Activated CD4-positive, alpha-beta T cell treated with anti-CD3 and anti-CD28 coated beads, Interleukin-2, amount 50 U/mL, for 48 hours (primary cell): Measurements from ENCODE around the gene KANSL1L.
"Not testable (repeated sequence)": the region's sequence is repeated elsewhere in the genome, so short reads cannot be mapped to it uniquely, and the experiment has no call there.

Experiments
- DNase-seq, 2 experiments: peaks; one replicate each; pipeline ENCODE4 v3.0.0-alpha.2; 2020

The KANSL1L gene

GRCh38 chr2:210171309-210172218 is at the start of gene KANSL1L:
Gene KANSL1L, minus strand, starts transcription at chr2:210171409. Its CDS starts 16,827 bp downstream, at chr2:210154582.
- peak; percentile 97 to 98 for DNase-seq

- no peak for DNase-seq
Observed at GRCh38 chr2:210215120-210215519, 43.9 kb upstream of the KANSL1L start.

GRCh38 chr2:210210185-210210584 is 39.0 kb upstream of the KANSL1L start:
- no peak for DNase-seq

- no peak for DNase-seq
Observed at GRCh38 chr2:210207929-210208328, 36.7 kb upstream of the KANSL1L start.

- no peak for DNase-seq
Observed at GRCh38 chr2:210203558-210203957, 32.3 kb upstream of the KANSL1L start.

GRCh38 chr2:210203147-210203546 is 31.9 kb upstream of the KANSL1L start:
- no peak for DNase-seq

GRCh38 chr2:210199854-210200253 is 28.6 kb upstream of the KANSL1L start:
- DNase-seq: no peak

- DNase-seq: no peak
Observed at GRCh38 chr2:210199186-210199765, 28.1 kb upstream of the KANSL1L start.

GRCh38 chr2:210198326-210198725 is 27.1 kb upstream of the KANSL1L start:
- no peak for DNase-seq

GRCh38 chr2:210197720-210198119 is 26.5 kb upstream of the KANSL1L start:
- DNase-seq: no peak

GRCh38 chr2:210195101-210195852 is 24.1 kb upstream of the KANSL1L start:
- no peak for DNase-seq

- no peak for DNase-seq
Observed at GRCh38 chr2:210190345-210190744, 19.1 kb upstream of the KANSL1L start.

GRCh38 chr2:210189452-210190138 is 18.4 kb upstream of the KANSL1L start:
- DNase-seq: no peak

GRCh38 chr2:210188755-210189154 is 17.5 kb upstream of the KANSL1L start:
- DNase-seq: no peak

- DNase-seq: no peak
Observed at GRCh38 chr2:210188190-210188589, 17.0 kb upstream of the KANSL1L start.

GRCh38 chr2:210183936-210184335 is 12.7 kb upstream of the KANSL1L start:
- not testable (repeated sequence) for DNase-seq

- DNase-seq: peak in 1 of 2 experiments; percentile 5
Observed at GRCh38 chr2:210181606-210182088, 10.4 kb upstream of the KANSL1L start.

GRCh38 chr2:210181033-210181605 is 9.9 kb upstream of the KANSL1L start:
- DNase-seq: not testable (repeated sequence)

GRCh38 chr2:210180477-210180876 is 9.3 kb upstream of the KANSL1L start:
- DNase-seq: no peak

- DNase-seq: no peak
Observed at GRCh38 chr2:210179351-210179990, 8.3 kb upstream of the KANSL1L start.

GRCh38 chr2:210177769-210178168 is 6.6 kb upstream of the KANSL1L start:
- DNase-seq: no peak

GRCh38 chr2:210177115-210177514 is 5.9 kb upstream of the KANSL1L start:
- DNase-seq: not testable (repeated sequence)
